ENCODE data around the gene FBXL7. TPM values are rescaled to one million over a fixed set of nuclear protein-coding genes. Genes with fewer than 3 reads are reported as not detected.

FBXL7 gene
- total and polyA plus RNA-seq, 2 experiments from 2014 or later = 4.5 to 15.2 TPM

DNA sequence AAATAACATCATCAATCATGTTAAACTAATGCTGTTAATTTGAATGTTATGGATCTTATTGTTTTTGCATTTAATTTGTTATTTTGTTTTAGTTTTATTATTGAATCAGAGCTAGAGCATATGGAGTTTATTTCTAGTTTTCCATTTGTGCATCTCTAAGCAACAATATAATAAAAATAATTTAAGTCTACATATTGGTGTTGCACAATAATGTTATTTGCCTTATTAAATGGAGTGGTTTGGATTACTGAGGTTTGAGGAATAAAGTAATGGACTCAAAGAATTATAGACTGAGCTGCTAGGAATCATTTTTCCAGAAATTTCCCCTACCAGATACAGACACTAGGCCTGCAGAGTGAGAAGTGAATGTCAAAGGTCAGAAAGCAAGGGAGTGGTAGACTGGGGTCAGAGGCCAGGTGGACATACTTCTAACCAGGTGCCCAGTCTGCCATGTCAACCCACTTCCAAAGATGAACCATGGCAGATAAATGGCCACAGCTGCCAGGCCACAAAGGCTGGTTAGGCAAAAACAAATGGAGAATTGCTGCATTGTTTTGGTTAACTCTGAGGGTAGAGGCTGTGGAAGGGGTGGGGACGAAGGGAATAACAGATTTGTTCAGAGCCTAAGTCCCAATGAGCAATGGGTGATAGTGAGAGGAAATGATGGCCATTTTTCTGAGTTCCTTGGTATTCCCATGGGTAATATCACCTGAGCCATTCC is 113.1 kb downstream of the FBXL7 start (continued):
- TF ChIP-seq, protein P1, sequence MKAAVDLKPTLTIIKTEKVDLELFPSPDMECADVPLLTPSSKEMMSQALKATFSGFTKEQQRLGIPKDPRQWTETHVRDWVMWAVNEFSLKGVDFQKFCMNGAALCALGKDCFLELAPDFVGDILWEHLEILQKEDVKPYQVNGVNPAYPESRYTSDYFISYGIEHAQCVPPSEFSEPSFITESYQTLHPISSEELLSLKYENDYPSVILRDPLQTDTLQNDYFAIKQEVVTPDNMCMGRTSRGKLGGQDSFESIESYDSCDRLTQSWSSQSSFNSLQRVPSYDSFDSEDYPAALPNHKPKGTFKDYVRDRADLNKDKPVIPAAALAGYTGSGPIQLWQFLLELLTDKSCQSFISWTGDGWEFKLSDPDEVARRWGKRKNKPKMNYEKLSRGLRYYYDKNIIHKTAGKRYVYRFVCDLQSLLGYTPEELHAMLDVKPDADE (IDR thresholded peaks at IDR 0.05) = no peak
- TF ChIP-seq, protein P2, sequence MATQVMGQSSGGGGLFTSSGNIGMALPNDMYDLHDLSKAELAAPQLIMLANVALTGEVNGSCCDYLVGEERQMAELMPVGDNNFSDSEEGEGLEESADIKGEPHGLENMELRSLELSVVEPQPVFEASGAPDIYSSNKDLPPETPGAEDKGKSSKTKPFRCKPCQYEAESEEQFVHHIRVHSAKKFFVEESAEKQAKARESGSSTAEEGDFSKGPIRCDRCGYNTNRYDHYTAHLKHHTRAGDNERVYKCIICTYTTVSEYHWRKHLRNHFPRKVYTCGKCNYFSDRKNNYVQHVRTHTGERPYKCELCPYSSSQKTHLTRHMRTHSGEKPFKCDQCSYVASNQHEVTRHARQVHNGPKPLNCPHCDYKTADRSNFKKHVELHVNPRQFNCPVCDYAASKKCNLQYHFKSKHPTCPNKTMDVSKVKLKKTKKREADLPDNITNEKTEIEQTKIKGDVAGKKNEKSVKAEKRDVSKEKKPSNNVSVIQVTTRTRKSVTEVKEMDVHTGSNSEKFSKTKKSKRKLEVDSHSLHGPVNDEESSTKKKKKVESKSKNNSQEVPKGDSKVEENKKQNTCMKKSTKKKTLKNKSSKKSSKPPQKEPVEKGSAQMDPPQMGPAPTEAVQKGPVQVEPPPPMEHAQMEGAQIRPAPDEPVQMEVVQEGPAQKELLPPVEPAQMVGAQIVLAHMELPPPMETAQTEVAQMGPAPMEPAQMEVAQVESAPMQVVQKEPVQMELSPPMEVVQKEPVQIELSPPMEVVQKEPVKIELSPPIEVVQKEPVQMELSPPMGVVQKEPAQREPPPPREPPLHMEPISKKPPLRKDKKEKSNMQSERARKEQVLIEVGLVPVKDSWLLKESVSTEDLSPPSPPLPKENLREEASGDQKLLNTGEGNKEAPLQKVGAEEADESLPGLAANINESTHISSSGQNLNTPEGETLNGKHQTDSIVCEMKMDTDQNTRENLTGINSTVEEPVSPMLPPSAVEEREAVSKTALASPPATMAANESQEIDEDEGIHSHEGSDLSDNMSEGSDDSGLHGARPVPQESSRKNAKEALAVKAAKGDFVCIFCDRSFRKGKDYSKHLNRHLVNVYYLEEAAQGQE (IDR thresholded peaks at IDR 0.05; ENCODE audit: unreplicated experiment) = no peak
- TF ChIP-seq POLR2AphosphoS5 (IDR thresholded peaks at IDR 0.05; ENCODE audit: low read depth) = no peak
- TF ChIP-seq STAT1 (IDR thresholded peaks at IDR 0.05; ENCODE audit: unreplicated experiment) = no peak
- TF ChIP-seq ZNF114 (CRISPR knock-in tag; IDR thresholded peaks at IDR 0.05) = no peak
- TF ChIP-seq NANOG (IDR thresholded peaks at IDR 0.05; ENCODE audit: borderline replicate concordance) = no peak
- TF ChIP-seq EZH2phosphoT487 (IDR thresholded peaks at IDR 0.05; ENCODE audit: unreplicated experiment) = no peak
- no peak for TF ChIP-seq JUNB (IDR thresholded peaks at IDR 0.05; ENCODE audit: unreplicated experiment)
- TF ChIP-seq EZH2 (IDR thresholded peaks at IDR 0.05; ENCODE audit: low read depth, unreplicated experiment) = no peak
- no peak for TF ChIP-seq CREB1 (CRISPR knock-in tag; IDR thresholded peaks at IDR 0.05; ENCODE audit: low read depth)
- TF ChIP-seq, protein P3, sequence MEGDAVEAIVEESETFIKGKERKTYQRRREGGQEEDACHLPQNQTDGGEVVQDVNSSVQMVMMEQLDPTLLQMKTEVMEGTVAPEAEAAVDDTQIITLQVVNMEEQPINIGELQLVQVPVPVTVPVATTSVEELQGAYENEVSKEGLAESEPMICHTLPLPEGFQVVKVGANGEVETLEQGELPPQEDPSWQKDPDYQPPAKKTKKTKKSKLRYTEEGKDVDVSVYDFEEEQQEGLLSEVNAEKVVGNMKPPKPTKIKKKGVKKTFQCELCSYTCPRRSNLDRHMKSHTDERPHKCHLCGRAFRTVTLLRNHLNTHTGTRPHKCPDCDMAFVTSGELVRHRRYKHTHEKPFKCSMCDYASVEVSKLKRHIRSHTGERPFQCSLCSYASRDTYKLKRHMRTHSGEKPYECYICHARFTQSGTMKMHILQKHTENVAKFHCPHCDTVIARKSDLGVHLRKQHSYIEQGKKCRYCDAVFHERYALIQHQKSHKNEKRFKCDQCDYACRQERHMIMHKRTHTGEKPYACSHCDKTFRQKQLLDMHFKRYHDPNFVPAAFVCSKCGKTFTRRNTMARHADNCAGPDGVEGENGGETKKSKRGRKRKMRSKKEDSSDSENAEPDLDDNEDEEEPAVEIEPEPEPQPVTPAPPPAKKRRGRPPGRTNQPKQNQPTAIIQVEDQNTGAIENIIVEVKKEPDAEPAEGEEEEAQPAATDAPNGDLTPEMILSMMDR (conservative IDR thresholded peaks at IDR 0.05; ENCODE audit: low read depth in 2 of 2) = no peak

DNA sequence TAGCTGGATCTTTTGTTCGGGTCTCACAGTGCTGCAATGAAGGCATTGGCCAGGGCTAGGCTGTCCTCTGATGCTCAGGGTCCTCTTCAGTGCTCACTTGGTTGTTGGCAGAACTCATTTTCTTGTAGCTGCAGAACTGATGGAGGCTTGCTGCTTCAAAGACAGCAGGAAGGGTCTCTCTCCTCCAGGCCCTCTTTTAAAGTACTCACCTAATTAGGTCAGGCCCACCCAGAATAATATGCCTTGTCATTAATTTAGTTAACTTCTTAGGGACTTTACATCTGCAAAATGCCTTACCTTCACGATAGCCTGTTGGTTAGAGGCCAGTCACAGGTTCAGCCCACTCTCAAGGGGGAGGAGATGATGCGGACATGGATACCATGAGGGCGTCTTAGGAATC is 114.7 kb downstream of the FBXL7 start:
- H3K27ac Mint-ChIP-seq = no peak overlapping the region
- peaks cover 2% of the 10 kb centered on the region for H3K27me3 Mint-ChIP-seq (ENCODE audit: insufficient read depth, low read depth, poor library complexity)
- H3K9me3 Mint-ChIP-seq = no peaks in the 10 kb centered on the region
- Histone ChIP-seq H3K9me2 (ENCODE audit: insufficient read depth) (no peaks in the 10 kb centered on the region), H3K4me1 (ENCODE audit: insufficient read depth) (peaks cover 13% of the 10 kb centered on the region; the same call in 1 of the 2 replicates), H3K27me3 (ENCODE audit: insufficient read depth) (no peaks in the 10 kb centered on the region), H3K4me2 (no peak overlapping the region), H3K4me3 (no peak overlapping the region), H3K79me2 (replicated peaks; ENCODE audit: insufficient read depth) (peaks cover 32% of the 10 kb centered on the region), H2AFZ (no peak overlapping the region), H4K20me1 (replicated peaks; ENCODE audit: insufficient read depth) (no peaks in the 10 kb centered on the region), H3F3A (replicated peaks; ENCODE audit: low read depth) (no peaks in the 10 kb centered on the region), H3K36me3 (ENCODE audit: insufficient read depth) (no peaks in the 10 kb centered on the region), H3K27ac (ENCODE audit: low read depth) (no peak overlapping the region)
- peaks cover 14% of the 10 kb centered on the region for H3K4me1 Mint-ChIP-seq
- ATAC-seq (no peak), DNase-seq (ENCODE audit: low spot score) (no peak)
- H3K4me3 Mint-ChIP-seq = no peak overlapping the region
- TF ChIP-seq ZNF114 (CRISPR knock-in tag; IDR thresholded peaks at IDR 0.05) (no peak), JUNB (IDR thresholded peaks at IDR 0.05; ENCODE audit: unreplicated experiment) (no peak)
- TF ChIP-seq, protein P3 (conservative IDR thresholded peaks at IDR 0.05; ENCODE audit: low read depth in 2 of 2) = no peak
- no peaks in the 10 kb centered on the region for H3K36me3 Mint-ChIP-seq (ENCODE audit: low read depth)
